Measurements from ENCODE around the gene NBEA.

Gene NBEA

GRCh38 chr13:35411059-35411744 lies 469.1 kb downstream of the NBEA start:
- no peak for DNase-seq

- DNase-seq, result no peak
These were observed 506.4 kb downstream of the NBEA start for GRCh38 chr13:35448465-35448864.

GRCh38 chr13:35449821-35450220 lies 507.8 kb downstream of the NBEA start:
- no peak for DNase-seq

GRCh38 chr13:35455022-35455421 lies 513.0 kb downstream of the NBEA start:
- no peak for DNase-seq

- DNase-seq, result no peak
These were observed 515.2 kb downstream of the NBEA start for GRCh38 chr13:35457258-35457657.

- DNase-seq, result no peak
These were observed 518.0 kb downstream of the NBEA start for GRCh38 chr13:35460061-35460460.

- DNase-seq, result no peak
These were observed 523.3 kb downstream of the NBEA start for GRCh38 chr13:35465371-35465770.

- no peak for DNase-seq
These were observed 526.1 kb downstream of the NBEA start for GRCh38 chr13:35468195-35468594.

GRCh38 chr13:35469806-35470525 lies 527.9 kb downstream of the NBEA start:
- no peak for DNase-seq

GRCh38 chr13:35470671-35471661 lies 528.9 kb downstream of the NBEA start:
- DNase-seq, result no peak

- no peak for DNase-seq
These were observed 529.7 kb downstream of the NBEA start for GRCh38 chr13:35471706-35472322.

GRCh38 chr13:35472323-35472881 lies 530.3 kb downstream of the NBEA start:
- no peak for DNase-seq

GRCh38 chr13:35473206-35473775 lies 531.2 kb downstream of the NBEA start:
- no peak for DNase-seq

- DNase-seq, result no peak
These were observed 531.7 kb downstream of the NBEA start for GRCh38 chr13:35473802-35474201.

- DNase-seq, result no peak
These were observed 532.6 kb downstream of the NBEA start for GRCh38 chr13:35474496-35475211.

GRCh38 chr13:35475212-35475959 lies 533.3 kb downstream of the NBEA start:
- no peak for DNase-seq

GRCh38 chr13:35475960-35476943 lies 534.2 kb downstream of the NBEA start, which contains the start of gene MAB21L1:
TSS of gene MAB21L1 (minus strand) at chr13:35476689. CDS start at chr13:35476138, 551 bp downstream.
- DNase-seq, result no peak

- no peak for DNase-seq
These were observed 535.4 kb downstream of the NBEA start for GRCh38 chr13:35477386-35477946.

All from CD4-positive, alpha-beta T cell treated with Interleukin-6 for 4 hours (primary cell).